Endothelial cell of umbilical vein (primary cell): Measurements from ENCODE around the gene LRRTM4. TPM values are rescaled to one million over a fixed set of nuclear protein-coding genes. Genes with fewer than 3 reads are reported as not detected.

Experiments
- BruUV-seq: library from RNA; stranded (reverse); fragments of 400-500 nt; replicated peaks from 2 replicates; lab custom pipeline; 2021; lab: Mats Ljungman, UMichigan
- CTCF ChIA-PET: fragments of 300-600, 350-600 bp; sonication (Branson Sonifier 250); formaldehyde crosslinking; loops from one replicate; lab custom pipeline; 2021; ENCODE audit warnings: antibody characterized with exemption, inconsistent platforms; lab: Charles Lee
- POLR2A ChIA-PET: fragments of 300-600, 350-600 bp; sonication (Branson Sonifier 250); formaldehyde crosslinking; loops from one replicate; lab custom pipeline; 2021; ENCODE audit warnings: antibody characterized with exemption, inconsistent platforms; lab: Charles Lee
- DNase-seq: peaks from one replicate; pipeline ENCODE4 v3.0.0-alpha.2; 2011; ENCODE audit warnings: low read depth, low spot score
- FAIRE-seq: peaks from 2 replicates; lab custom pipeline; 2011; peaks lifted over from hg19 to GRCh38; lab: Jason Lieb, UNC
- H2AFZ ChIP-seq: 2 replicates; pipeline ENCODE4 v1.6.0; 2012; ENCODE audit warnings: low read depth, low read length, control low read depth, inconsistent platforms
- H3K27ac ChIP-seq: 2 replicates; pipeline ENCODE4 v1.5.1; 2011; ENCODE audit warnings: low read depth, mild to moderate bottlenecking, control low read depth, low read length, moderate library complexity; ENCODE audit not compliant: insufficient read depth
- H3K27me3 ChIP-seq, 2 experiments: 2 replicates each; pipeline versions ENCODE4 v1.6.0 to v1.6.1; 2011; ENCODE audit warnings: low read length in 2 of 2, mixed read lengths in 1 of 2; ENCODE audit not compliant: control insufficient read depth in 2 of 2, insufficient read depth in 2 of 2
- H3K36me3 ChIP-seq, 2 experiments: 2 replicates in 1 of 2; 3 replicates in 1 of 2; pipeline ENCODE4 v1.5.1; 2011; ENCODE audit warnings: low read length in 2 of 2, mild to moderate bottlenecking in 1 of 2, moderate library complexity in 1 of 2; ENCODE audit not compliant: control insufficient read depth in 2 of 2, insufficient read depth in 2 of 2; ENCODE audit errors: extremely low read depth in 1 of 2
- H3K4me1 ChIP-seq: 3 replicates; pipeline ENCODE4 v1.5.1; 2011; ENCODE audit warnings: mild to moderate bottlenecking, low read length; ENCODE audit not compliant: control insufficient read depth, insufficient read depth; ENCODE audit errors: extremely low read depth
- H3K4me2 ChIP-seq: 2 replicates; pipeline ENCODE4 v1.6.1; 2011; ENCODE audit warnings: low read length, control low read depth, mixed read lengths; ENCODE audit not compliant: insufficient read depth
- H3K4me3 ChIP-seq, 3 experiments: fragments of 200-600 bp in 1 of 3; sonication (generic), shearing (Covaris generic) in 1 of 3; replicated peaks in 1 of 3; 2 replicates each; pipeline ENCODE4 v1.5.1; 2011 to 2016; ENCODE audit warnings: control low read depth in 3 of 3, low read length in 3 of 3, mild to moderate bottlenecking in 2 of 3, inconsistent platforms in 1 of 3, low read depth in 1 of 3, moderate library complexity in 1 of 3; ENCODE audit not compliant: insufficient read depth in 1 of 3
- H3K79me2 ChIP-seq: 2 replicates; pipeline ENCODE4 v1.6.0; 2012; ENCODE audit warnings: low read length, inconsistent platforms; ENCODE audit not compliant: control insufficient read depth, insufficient read depth
- H3K9ac ChIP-seq: replicated peaks from 2 replicates; pipeline ENCODE3; 2011; ENCODE audit warnings: low read length, control low read depth; ENCODE audit not compliant: insufficient read depth; ENCODE audit errors: extremely low read depth
- H3K9me1 ChIP-seq: replicated peaks from 3 replicates; pipeline ENCODE4 v1.6.0; 2011; ENCODE audit warnings: mild to moderate bottlenecking, low read length; ENCODE audit not compliant: control insufficient read depth, insufficient read depth; ENCODE audit errors: extremely low read depth
- H3K9me3 ChIP-seq: replicated peaks from 2 replicates; pipeline ENCODE4 v1.5.1; 2012; ENCODE audit warnings: low read length, inconsistent platforms; ENCODE audit not compliant: control insufficient read depth, insufficient read depth
- H4K20me1 ChIP-seq: replicated peaks from 2 replicates; pipeline ENCODE3; 2011; ENCODE audit warnings: mild to moderate bottlenecking, low read length; ENCODE audit not compliant: control insufficient read depth, insufficient read depth; ENCODE audit errors: extremely low read depth
- EZH2 ChIP-seq: IDR thresholded peaks from 2 replicates; pipeline ENCODE4 v1.6.1; 2012; ENCODE audit warnings: borderline replicate concordance, low read depth, mild to moderate bottlenecking, moderate library complexity, low read length, inconsistent platforms; ENCODE audit not compliant: severe bottlenecking
- FOS ChIP-seq: IDR thresholded peaks from 2 replicates; pipeline ENCODE4 v1.6.1; 2011; ENCODE audit warnings: mild to moderate bottlenecking, low read length, moderate library complexity, borderline replicate concordance; ENCODE audit not compliant: insufficient read depth
- GATA2 ChIP-seq: IDR thresholded peaks from 2 replicates; pipeline ENCODE4 v1.7.0; 2011; ENCODE audit warnings: low read depth, mild to moderate bottlenecking, moderate library complexity, mixed read lengths, low read length; ENCODE audit not compliant: insufficient read length, insufficient read depth
- JUN ChIP-seq: IDR thresholded peaks from 2 replicates; pipeline ENCODE4 v1.6.1; 2011; ENCODE audit warnings: borderline replicate concordance, low read depth; ENCODE audit not compliant: insufficient read length, insufficient read depth
- MYC ChIP-seq: IDR thresholded peaks from one replicate; pipeline ENCODE4 v1.6.1; 2011; ENCODE audit warnings: mild to moderate bottlenecking, low read depth, low read length
- POLR2A ChIP-seq: IDR thresholded peaks from 2 replicates; pipeline ENCODE4 v1.6.1; 2012; ENCODE audit warnings: low read depth, mild to moderate bottlenecking, control low read depth, low read length
- POLR2AphosphoS5 ChIP-seq: IDR thresholded peaks from 2 replicates; pipeline ENCODE4 v1.6.1; 2012; ENCODE audit warnings: low read depth, mild to moderate bottlenecking, control low read depth, low read length, moderate library complexity; ENCODE audit not compliant: insufficient read depth
- dilution Hi-C: fragments of 300-500 bp; cut with MboI; formaldehyde crosslinking; loops from one replicate; pipeline ENCODE4 v1.15.0; 2019; ENCODE audit warnings: low sequenced_read_pairs; ENCODE audit not compliant: extremely low pct_ligation_motif_present
- intact Hi-C: fragments of 100-400 bp; cut with micrococcal nuclease; formaldehyde crosslinking; loops from one replicate; pipeline ENCODE4 v1.10.0; 2022
- polyA plus RNA-seq, 4 experiments: library from polyadenylated mRNA; depleted of rRNA in 3 of 4; stranded (reverse) in 3 of 4; unstranded in 1 of 4; fragments of >200 nt; gene quantifications; 2 replicates each; pipeline versions ENCODE4 v1.2.1 to v1.2.3, GENCODE V29; 2011 to 2012; ENCODE audit warnings: missing spikeins in 1 of 4
- total RNA-seq: library from RNA; stranded (reverse); gene quantifications from 2 replicates; pipeline ENCODE4 v1.2.3, GENCODE V29; 2021
- TF ChIP-seq, protein P1 (sequence below), 2 donors: IDR thresholded peaks; 1 replicate in 1 of 2; 2 replicates in 1 of 2; pipeline ENCODE4 v1.5.1; 2011; ENCODE audit warnings: low read length in 2 of 2, mild to moderate bottlenecking in 2 of 2, moderate library complexity in 2 of 2, control low read depth in 1 of 2, inconsistent platforms in 1 of 2, low read depth in 1 of 2; ENCODE audit not compliant: insufficient read depth in 1 of 2; ENCODE audit errors: extremely low read depth in 1 of 2
- TF ChIP-seq, protein P2 (sequence below): IDR thresholded peaks from 2 replicates; pipeline ENCODE4 v1.6.1; 2011; ENCODE audit not compliant: insufficient read depth, insufficient read length

The LRRTM4 gene
- total and polyA plus RNA-seq, 2 donors (not counting 3 experiments of a cell fraction or from before 2014, with no cell fraction given) = not detected

DNA sequence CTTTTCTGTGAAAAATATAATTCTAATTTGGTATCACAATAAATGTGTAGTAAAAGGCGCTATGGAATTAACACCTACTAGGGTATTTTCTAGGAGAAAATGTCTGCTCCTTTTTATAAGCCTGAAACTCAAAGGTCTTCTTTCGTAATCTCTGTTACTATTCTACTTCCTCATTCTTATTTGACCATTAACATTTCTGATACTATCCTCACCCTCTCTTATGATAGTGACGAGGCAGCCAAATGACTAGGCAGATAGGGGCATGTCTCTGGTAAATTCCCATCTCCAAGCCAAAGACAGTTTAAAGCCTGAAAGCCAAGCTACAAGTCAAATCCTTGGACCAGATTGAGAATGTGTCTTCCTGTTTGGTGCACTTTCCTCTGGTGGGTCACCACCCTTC is 251.7 kb downstream of the LRRTM4 start:
- DNase-seq (no peak), FAIRE-seq (no peak)
- ChIA-PET CTCF (no interaction called here), POLR2A (no interaction called here)
- Histone ChIP-seq H3K36me3 (no peaks in the 10 kb centered on the region), H3K27ac (no peak overlapping the region), H3K9me1 (no peaks in the 10 kb centered on the region), H3K27me3 (no peaks in the 10 kb centered on the region), H3K9ac (no peak overlapping the region), H3K79me2 (no peaks in the 10 kb centered on the region), H3K4me2 (no peak overlapping the region), H3K4me1 (no peaks in the 10 kb centered on the region), H3K9me3 (peaks cover 2% of the 10 kb centered on the region), H4K20me1 (no peaks in the 10 kb centered on the region), H2AFZ (no peak overlapping the region), H3K4me3 (no peak overlapping the region)
- TF ChIP-seq, protein P1, sequence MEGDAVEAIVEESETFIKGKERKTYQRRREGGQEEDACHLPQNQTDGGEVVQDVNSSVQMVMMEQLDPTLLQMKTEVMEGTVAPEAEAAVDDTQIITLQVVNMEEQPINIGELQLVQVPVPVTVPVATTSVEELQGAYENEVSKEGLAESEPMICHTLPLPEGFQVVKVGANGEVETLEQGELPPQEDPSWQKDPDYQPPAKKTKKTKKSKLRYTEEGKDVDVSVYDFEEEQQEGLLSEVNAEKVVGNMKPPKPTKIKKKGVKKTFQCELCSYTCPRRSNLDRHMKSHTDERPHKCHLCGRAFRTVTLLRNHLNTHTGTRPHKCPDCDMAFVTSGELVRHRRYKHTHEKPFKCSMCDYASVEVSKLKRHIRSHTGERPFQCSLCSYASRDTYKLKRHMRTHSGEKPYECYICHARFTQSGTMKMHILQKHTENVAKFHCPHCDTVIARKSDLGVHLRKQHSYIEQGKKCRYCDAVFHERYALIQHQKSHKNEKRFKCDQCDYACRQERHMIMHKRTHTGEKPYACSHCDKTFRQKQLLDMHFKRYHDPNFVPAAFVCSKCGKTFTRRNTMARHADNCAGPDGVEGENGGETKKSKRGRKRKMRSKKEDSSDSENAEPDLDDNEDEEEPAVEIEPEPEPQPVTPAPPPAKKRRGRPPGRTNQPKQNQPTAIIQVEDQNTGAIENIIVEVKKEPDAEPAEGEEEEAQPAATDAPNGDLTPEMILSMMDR (IDR thresholded peaks at IDR 0.05; ENCODE audit: extremely low read depth in 1 of 2, insufficient read depth in 1 of 2, low read depth in 1 of 2, low read length in 2 of 2) = no peak
- TF ChIP-seq FOS (no peak), MYC (no peak), EZH2 (no peak), POLR2A (no peak), GATA2 (no peak), POLR2AphosphoS5 (no peak), JUN (no peak)
- TF ChIP-seq, protein P2, sequence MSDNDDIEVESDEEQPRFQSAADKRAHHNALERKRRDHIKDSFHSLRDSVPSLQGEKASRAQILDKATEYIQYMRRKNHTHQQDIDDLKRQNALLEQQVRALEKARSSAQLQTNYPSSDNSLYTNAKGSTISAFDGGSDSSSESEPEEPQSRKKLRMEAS = no peak
- dilution Hi-C loops = no loop called here
- intact Hi-C loops = no loop called here
- no TSS peak for BruUV-seq
